ENCODE measurements around the gene TBC1D30. TPM values are rescaled to one million over a fixed set of nuclear protein-coding genes. Genes with fewer than 3 reads are reported as not detected.

Gene TBC1D30
- 1.3 to 1.9 TPM (median 1.8 TPM) in 5 replicates for total RNA-seq (2022; extraction: Qiagen RNA extraction; ENCODE audit: low read depth)

GRCh38 chr12:64824500-64825142 is at the start of gene TBC1D30:
TSS of gene TBC1D30 (plus strand) at chr12:64824647. CDS start at chr12:64824880, 233 bp downstream.

Other genes with a start within 250 kb of the TBC1D30 start
- gene RASSF3, start 214.2 kb upstream of the TBC1D30 start, total RNA-seq (2022; extraction: Qiagen RNA extraction; ENCODE audit: low read depth), result 24.8 to 33.6 TPM (median 29.4 TPM) in 5 replicates
- 47.4 to 58.3 TPM (median 54.3 TPM) in 5 replicates for gene GNS, start 65.2 kb upstream of the TBC1D30 start, total RNA-seq (2022; extraction: Qiagen RNA extraction; ENCODE audit: low read depth)